Measurements from ENCODE around the gene TNS2.

The TNS2 gene

DNA sequence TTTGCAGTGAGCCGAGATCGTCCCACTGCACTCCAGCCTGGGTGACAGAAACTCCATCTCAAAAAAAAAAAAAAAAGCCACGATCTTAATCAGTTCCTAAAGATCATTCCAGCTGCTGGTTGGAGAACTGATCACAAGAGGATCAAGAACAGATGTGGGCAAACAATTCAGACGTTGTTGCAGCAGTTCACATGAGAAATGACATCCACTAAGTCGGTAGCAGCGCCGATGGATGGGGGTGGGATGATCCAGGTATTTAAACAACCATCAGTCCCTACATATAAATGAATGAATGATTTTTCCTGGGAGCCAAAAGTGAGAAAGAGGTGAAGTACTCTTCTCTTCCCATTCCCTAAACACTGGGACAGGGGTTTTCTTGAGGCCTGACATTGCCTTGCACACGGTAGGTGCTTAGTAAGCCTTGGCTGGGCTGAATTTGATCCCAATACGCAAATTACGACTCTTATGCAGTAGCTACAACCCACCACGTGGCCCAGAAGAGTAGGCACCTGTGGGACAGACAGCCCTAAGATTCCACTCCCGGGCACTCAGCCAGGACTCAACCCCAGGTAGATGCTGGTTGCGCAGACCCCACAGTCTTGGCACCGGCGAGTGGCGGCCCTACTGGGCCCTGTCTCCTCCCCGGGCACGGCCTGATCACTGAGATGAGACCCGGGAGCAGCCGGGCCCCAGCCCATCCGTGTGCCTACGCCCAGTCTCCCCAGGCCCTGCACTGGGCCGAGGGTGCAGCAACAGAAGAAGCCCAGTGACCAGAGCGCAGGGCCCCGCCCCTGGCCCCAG is 28.8 kb downstream of the TNS2 start:
- Histone ChIP-seq H3K36me3 (ENCODE audit: control insufficient read depth in 1 of 2, insufficient read depth in 2 of 2, low read length in 2 of 2) (peaks cover 13 to 28% of the 10 kb centered on the region in 2 donors), H3K9me3 (ENCODE audit: control insufficient read depth in 1 of 2, low read length in 2 of 2) (no peaks in the 10 kb centered on the region), H3K9ac (ENCODE audit: low read depth in 1 of 2, low read length in 2 of 2) (peak overlapping the region; percentile 72 to 79), H3K27me3 (ENCODE audit: control insufficient read depth in 1 of 2, insufficient read depth in 2 of 2, low read length in 2 of 2) (no peaks in the 10 kb centered on the region), H3K4me1 (ENCODE audit: control insufficient read depth in 1 of 2, insufficient read depth in 2 of 2, low read length in 2 of 2) (peaks cover 4 to 29% of the 10 kb centered on the region in 2 donors), H3K27ac (ENCODE audit: low read depth, low read length) (peak overlapping the region; percentile 58), H3K4me3 (ENCODE audit: low read depth in 1 of 2, low read length in 2 of 2) (peak overlapping the region; percentile 80 to 84)

DNA sequence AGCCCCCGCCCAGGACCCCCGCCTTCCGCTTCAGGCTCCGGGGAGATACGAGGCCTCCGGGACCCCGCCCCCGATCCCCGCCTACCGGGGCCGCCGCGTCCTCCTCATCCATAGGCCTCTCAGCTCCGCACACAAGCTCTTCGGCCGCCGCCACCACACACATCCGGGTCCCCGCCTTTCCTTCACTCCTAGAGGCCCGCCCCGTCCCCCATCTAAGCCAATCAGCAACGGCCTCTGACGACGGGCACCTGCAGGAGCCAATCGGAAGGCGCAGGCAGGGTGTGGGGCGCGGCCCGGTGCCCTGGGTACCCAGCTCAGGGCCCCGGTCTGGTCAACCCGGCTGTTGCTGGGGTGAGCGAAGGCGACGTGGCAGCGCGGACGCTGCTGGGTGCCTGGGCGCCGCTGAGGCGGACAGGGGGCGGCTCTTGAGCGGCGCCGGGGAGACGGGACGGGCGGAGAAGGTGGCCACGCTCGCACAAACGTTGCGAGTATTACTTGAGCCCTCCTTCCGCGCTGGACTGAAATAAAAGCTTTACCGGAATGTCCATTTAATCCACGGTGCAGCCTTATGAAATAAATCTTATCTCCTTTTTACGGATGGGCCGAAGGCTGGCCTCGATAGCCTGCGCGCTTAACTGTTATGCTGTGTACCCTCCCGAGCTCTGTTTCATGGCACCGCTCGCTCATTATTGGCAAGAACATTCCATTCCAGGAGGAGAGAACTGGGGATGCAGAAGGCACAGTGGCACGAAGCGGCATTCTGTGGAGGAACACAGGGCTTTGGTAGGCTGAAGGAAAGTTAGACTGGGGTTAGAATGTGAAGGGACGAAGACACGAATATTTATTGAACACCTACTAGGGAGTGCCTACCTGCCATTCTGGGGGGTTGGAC is 29.6 kb downstream of the TNS2 start, which contains the start of gene SPRYD3:
Gene SPRYD3 (minus strand): TSS at position 165 of the 892 bp plus-strand sequence. CDS start 57 bp downstream, at position 108.
- peak within 1 kb of the TSS; percentile 75 to 79 for H3K9ac ChIP-seq (ENCODE audit: low read depth in 1 of 2, low read length in 2 of 2)
- H3K4me1 ChIP-seq (ENCODE audit: control insufficient read depth in 1 of 2, insufficient read depth in 2 of 2, low read length in 2 of 2): peaks cover 4 to 22% of the 10 kb centered on the region in 2 donors
- H3K4me3 ChIP-seq (ENCODE audit: low read depth in 1 of 2, low read length in 2 of 2): peak within 1 kb of the TSS; percentile 80 to 84
- H3K9me3 ChIP-seq (ENCODE audit: control insufficient read depth in 1 of 2, low read length in 2 of 2): no peaks in the 10 kb centered on the region
- H3K27ac ChIP-seq (ENCODE audit: low read depth, low read length): peak within 1 kb of the TSS; percentile 69
- peaks cover 13 to 22% of the 10 kb centered on the region in 2 donors for H3K36me3 ChIP-seq (ENCODE audit: control insufficient read depth in 1 of 2, insufficient read depth in 2 of 2, low read length in 2 of 2)
- no peaks in the 10 kb centered on the region for H3K27me3 ChIP-seq (ENCODE audit: control insufficient read depth in 1 of 2, insufficient read depth in 2 of 2, low read length in 2 of 2)

DNA sequence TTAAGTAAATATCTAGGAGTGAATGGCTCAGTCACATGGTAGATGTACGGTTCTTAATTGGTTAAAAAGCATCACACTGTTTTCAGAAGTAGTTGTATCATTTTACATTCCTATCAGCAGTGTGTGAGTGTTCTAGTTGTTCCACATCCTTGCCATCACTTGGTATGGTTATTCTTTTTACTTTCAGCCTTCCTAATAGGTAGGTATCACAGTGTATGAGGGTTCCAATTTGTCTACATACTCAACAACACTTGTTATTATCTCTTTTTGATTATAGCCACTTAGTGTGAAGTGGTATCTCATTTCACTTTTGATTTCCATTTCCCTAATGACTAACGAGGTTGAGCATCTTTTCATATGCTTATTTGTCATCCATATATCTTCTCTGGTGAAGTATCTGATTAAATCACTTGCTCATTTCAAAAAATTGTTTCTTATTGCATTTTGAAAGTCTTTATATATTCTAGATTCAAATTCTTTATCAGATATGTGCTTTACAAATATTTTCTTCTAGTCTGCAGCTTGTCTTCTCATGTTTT is 32.8 kb downstream of the TNS2 start:
- Histone ChIP-seq H3K36me3 (ENCODE audit: control insufficient read depth in 1 of 2, insufficient read depth in 2 of 2, low read length in 2 of 2) (no peaks in the 10 kb centered on the region), H3K27ac (ENCODE audit: low read depth, low read length) (no peak overlapping the region), H3K4me1 (ENCODE audit: control insufficient read depth in 1 of 2, insufficient read depth in 2 of 2, low read length in 2 of 2) (peaks cover 4 to 16% of the 10 kb centered on the region in 2 donors), H3K9me3 (ENCODE audit: control insufficient read depth in 1 of 2, low read length in 2 of 2) (no peaks in the 10 kb centered on the region), H3K4me3 (ENCODE audit: low read depth in 1 of 2, low read length in 2 of 2) (no peak overlapping the region), H3K9ac (ENCODE audit: low read depth in 1 of 2, low read length in 2 of 2) (no peak overlapping the region), H3K27me3 (ENCODE audit: control insufficient read depth in 1 of 2, insufficient read depth in 2 of 2, low read length in 2 of 2) (no peaks in the 10 kb centered on the region)

DNA sequence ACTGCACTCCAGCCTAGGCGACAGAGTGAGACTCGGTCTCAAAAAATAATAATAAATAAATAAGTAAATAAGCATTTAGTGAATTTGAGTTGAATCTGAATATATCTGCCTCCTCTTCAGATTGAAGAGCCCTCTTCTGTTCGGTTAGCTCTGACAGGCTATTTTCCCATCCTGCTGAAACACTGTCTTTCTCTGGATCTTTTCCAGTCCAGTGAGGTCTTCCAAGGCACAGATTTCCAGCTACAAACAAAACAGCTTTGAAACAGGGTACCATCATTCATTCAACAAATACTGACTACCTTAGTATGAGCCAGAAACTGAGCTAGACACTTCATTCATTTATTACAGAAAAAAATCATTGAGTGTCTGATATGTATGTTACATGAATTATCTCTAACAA is 36.5 kb downstream of the TNS2 start:
- no peaks in the 10 kb centered on the region for H3K9me3 ChIP-seq (ENCODE audit: control insufficient read depth in 1 of 2, low read length in 2 of 2)
- no peaks in the 10 kb centered on the region for H3K27me3 ChIP-seq (ENCODE audit: control insufficient read depth in 1 of 2, insufficient read depth in 2 of 2, low read length in 2 of 2)
- no peak overlapping the region for H3K4me3 ChIP-seq (ENCODE audit: low read depth in 1 of 2, low read length in 2 of 2)
- H3K4me1 ChIP-seq (ENCODE audit: control insufficient read depth in 1 of 2, insufficient read depth in 2 of 2, low read length in 2 of 2): no peaks in the 10 kb centered on the region
- no peak overlapping the region for H3K9ac ChIP-seq (ENCODE audit: low read depth in 1 of 2, low read length in 2 of 2)
- H3K36me3 ChIP-seq (ENCODE audit: control insufficient read depth in 1 of 2, insufficient read depth in 2 of 2, low read length in 2 of 2): no peaks in the 10 kb centered on the region
- H3K27ac ChIP-seq (ENCODE audit: low read depth, low read length): no peak overlapping the region

DNA sequence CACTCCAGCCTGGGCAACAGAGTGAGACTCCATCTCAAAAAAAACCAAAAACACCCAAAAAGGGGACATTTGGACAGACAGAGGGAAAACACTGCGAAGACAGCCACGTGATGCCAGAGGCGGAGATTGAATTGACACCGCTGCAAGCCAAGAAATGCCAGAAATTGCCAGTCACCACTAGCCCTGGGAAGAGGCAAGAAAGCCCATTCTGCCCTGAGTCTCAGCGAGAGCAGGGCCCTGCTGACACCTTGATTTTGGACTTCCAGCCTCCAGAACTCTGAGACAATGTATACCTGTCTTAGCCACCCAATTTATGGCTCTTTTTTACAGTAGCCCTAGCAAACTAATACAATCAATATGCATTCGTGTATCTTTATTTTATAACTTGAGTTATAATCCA is 40.2 kb downstream of the TNS2 start:
- Histone ChIP-seq H3K9me3 (ENCODE audit: control insufficient read depth in 1 of 2, low read length in 2 of 2) (no peaks in the 10 kb centered on the region), H3K4me1 (ENCODE audit: control insufficient read depth in 1 of 2, insufficient read depth in 2 of 2, low read length in 2 of 2) (peaks cover 5 to 8% of the 10 kb centered on the region in 2 donors), H3K36me3 (ENCODE audit: control insufficient read depth in 1 of 2, insufficient read depth in 2 of 2, low read length in 2 of 2) (no peaks in the 10 kb centered on the region), H3K9ac (ENCODE audit: low read depth in 1 of 2, low read length in 2 of 2) (no peak overlapping the region), H3K27ac (ENCODE audit: low read depth, low read length) (no peak overlapping the region), H3K27me3 (ENCODE audit: control insufficient read depth in 1 of 2, insufficient read depth in 2 of 2, low read length in 2 of 2) (no peaks in the 10 kb centered on the region), H3K4me3 (ENCODE audit: low read depth in 1 of 2, low read length in 2 of 2) (no peak overlapping the region)

DNA sequence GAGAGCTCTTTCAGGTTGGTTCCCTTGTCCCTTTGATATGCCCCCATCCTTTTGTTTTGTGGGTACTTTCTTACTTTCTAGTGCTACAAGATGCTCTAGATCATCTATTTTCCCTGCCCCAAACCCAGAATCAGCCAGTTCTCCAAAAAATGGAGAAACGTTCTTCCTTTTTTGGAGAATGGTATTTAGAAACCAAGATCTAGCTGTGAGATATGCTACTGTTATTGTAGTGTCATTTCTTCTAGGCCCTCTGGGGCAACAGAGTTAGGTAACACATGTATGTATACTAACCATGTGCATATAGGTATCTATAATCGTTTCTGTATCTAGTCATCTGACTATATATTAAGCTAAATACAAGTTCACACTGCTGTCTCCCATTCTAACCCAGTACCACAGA is 40.7 kb downstream of the TNS2 start:
- Histone ChIP-seq H3K4me1 (ENCODE audit: control insufficient read depth in 1 of 2, insufficient read depth in 2 of 2, low read length in 2 of 2) (peaks cover 5 to 8% of the 10 kb centered on the region in 2 donors), H3K27me3 (ENCODE audit: control insufficient read depth in 1 of 2, insufficient read depth in 2 of 2, low read length in 2 of 2) (no peaks in the 10 kb centered on the region), H3K9me3 (ENCODE audit: control insufficient read depth in 1 of 2, low read length in 2 of 2) (no peaks in the 10 kb centered on the region), H3K27ac (ENCODE audit: low read depth, low read length) (no peak overlapping the region), H3K4me3 (ENCODE audit: low read depth in 1 of 2, low read length in 2 of 2) (no peak overlapping the region), H3K9ac (ENCODE audit: low read depth in 1 of 2, low read length in 2 of 2) (no peak overlapping the region), H3K36me3 (ENCODE audit: control insufficient read depth in 1 of 2, insufficient read depth in 2 of 2, low read length in 2 of 2) (no peaks in the 10 kb centered on the region)

DNA sequence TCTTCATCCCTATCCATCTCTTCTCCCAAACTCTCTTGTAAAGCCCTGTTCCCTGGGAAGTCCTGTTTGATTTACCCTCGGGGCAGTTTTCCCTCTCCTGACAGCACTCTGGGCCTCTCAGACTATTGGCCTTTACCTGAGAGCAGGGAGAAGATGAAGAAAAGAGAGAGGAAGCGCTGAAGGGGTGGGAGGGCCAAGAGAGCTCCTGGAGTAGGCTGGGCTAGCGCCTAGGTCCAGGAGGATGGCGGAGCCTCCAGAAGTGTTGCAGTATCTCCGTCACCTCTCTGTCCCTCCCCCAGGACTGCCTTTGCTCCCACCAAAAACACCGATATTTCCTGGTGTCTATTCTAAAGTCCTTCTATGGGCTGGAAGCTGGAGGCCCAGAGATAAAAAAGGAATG is 41.9 kb downstream of the TNS2 start:
- H3K4me3 ChIP-seq (ENCODE audit: low read depth in 1 of 2, low read length in 2 of 2): no peak overlapping the region
- no peak overlapping the region for H3K27ac ChIP-seq (ENCODE audit: low read depth, low read length)
- H3K4me1 ChIP-seq (ENCODE audit: control insufficient read depth in 1 of 2, insufficient read depth in 2 of 2, low read length in 2 of 2): peaks cover 5 to 12% of the 10 kb centered on the region in 2 donors
- H3K9ac ChIP-seq (ENCODE audit: low read depth in 1 of 2, low read length in 2 of 2): no peak overlapping the region
- no peaks in the 10 kb centered on the region for H3K36me3 ChIP-seq (ENCODE audit: control insufficient read depth in 1 of 2, insufficient read depth in 2 of 2, low read length in 2 of 2)
- H3K9me3 ChIP-seq (ENCODE audit: control insufficient read depth in 1 of 2, low read length in 2 of 2): no peaks in the 10 kb centered on the region
- H3K27me3 ChIP-seq (ENCODE audit: control insufficient read depth in 1 of 2, insufficient read depth in 2 of 2, low read length in 2 of 2): peaks cover 0 to 1% of the 10 kb centered on the region in 2 donors

DNA sequence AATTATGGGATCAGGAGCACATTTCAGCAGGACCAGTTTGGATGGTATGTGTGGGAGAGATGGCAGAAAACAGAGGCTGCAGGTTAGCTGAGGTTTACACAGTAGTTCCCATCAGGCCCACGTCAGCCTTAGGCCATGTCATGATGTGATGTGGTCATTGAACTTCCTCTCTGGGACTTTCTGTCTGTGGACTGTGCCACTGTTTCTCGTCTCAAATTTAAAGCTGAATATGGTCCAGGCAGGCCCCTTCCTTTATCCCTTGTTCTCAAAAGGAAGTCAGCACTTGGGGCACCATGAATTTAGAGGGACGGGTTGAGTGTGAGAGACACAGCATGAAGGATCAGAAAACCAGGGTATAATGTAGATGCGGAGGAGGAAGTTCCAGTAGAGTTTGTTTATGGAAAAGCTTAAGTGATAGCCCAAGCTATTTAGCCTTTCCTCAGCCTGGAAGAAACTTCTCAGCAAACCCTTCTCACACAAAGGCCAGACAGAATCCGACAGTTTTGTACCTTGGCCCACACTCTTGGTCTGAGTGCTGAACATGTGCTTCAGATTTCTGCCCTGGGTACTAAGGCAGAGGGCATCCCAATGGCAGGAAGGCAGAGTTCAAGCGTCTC is 44.0 kb downstream of the TNS2 start:
- Histone ChIP-seq H3K27ac (ENCODE audit: low read depth, low read length) (peak overlapping the region; percentile 74), H3K36me3 (ENCODE audit: control insufficient read depth in 1 of 2, insufficient read depth in 2 of 2, low read length in 2 of 2) (no peaks in the 10 kb centered on the region), H3K9me3 (ENCODE audit: control insufficient read depth in 1 of 2, low read length in 2 of 2) (no peaks in the 10 kb centered on the region), H3K4me3 (ENCODE audit: low read depth in 1 of 2, low read length in 2 of 2) (no peak overlapping the region), H3K9ac (ENCODE audit: low read depth in 1 of 2, low read length in 2 of 2) (peak overlapping the region in 1 of 2 donors; percentile 14), H3K4me1 (ENCODE audit: control insufficient read depth in 1 of 2, insufficient read depth in 2 of 2, low read length in 2 of 2) (peaks cover 21 to 22% of the 10 kb centered on the region in 2 donors), H3K27me3 (ENCODE audit: control insufficient read depth in 1 of 2, insufficient read depth in 2 of 2, low read length in 2 of 2) (peaks cover 0 to 7% of the 10 kb centered on the region in 2 donors)

DNA sequence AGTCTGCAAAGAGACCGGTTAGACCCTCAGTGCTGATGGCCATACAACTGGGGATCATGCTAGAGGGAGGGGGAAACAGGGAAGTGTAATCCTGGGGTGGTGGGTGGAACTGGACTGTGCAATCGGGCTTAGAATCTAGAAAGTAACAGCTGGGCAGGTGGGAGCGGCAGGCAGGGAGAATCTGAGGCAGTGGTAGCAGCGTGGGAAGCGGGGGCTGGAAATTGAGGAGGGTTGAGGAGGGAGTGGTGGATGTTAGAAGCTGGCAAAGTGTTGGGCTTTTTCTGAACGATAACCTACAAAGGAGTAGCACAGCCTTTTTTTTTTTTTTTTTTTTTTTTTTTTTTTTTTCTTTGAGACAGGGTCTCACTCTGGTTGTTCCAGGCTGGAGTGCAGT is 44.5 kb downstream of the TNS2 start:
- Histone ChIP-seq H3K9ac (ENCODE audit: low read depth in 1 of 2, low read length in 2 of 2) (peak overlapping the region in 1 of 2 donors; percentile 14), H3K4me1 (ENCODE audit: control insufficient read depth in 1 of 2, insufficient read depth in 2 of 2, low read length in 2 of 2) (peaks cover 26 to 27% of the 10 kb centered on the region in 2 donors), H3K27ac (ENCODE audit: low read depth, low read length) (peak overlapping the region; percentile 74), H3K36me3 (ENCODE audit: control insufficient read depth in 1 of 2, insufficient read depth in 2 of 2, low read length in 2 of 2) (no peaks in the 10 kb centered on the region), H3K4me3 (ENCODE audit: low read depth in 1 of 2, low read length in 2 of 2) (no peak overlapping the region), H3K9me3 (ENCODE audit: control insufficient read depth in 1 of 2, low read length in 2 of 2) (no peaks in the 10 kb centered on the region), H3K27me3 (ENCODE audit: control insufficient read depth in 1 of 2, insufficient read depth in 2 of 2, low read length in 2 of 2) (peaks cover 0 to 7% of the 10 kb centered on the region in 2 donors)
